ENCODE measurements around the gene BRINP3. TPM values are rescaled to one million over a fixed set of nuclear protein-coding genes. Genes with fewer than 3 reads are reported as not detected.

The BRINP3 gene
- total and polyA plus RNA-seq, 3 donors from 2014 or later: 2.0 to 10.6 (median 2.2) TPM

GRCh38 chr1:190312763-190313162 lies 164.9 kb downstream of the BRINP3 start:
- H3K9me3 ChIP-seq: no peaks in the 10 kb centered on the region
- no peaks in the 10 kb centered on the region for H3K27me3 ChIP-seq
- WGBS, 2 donors: 85 to 89% methylated on average over 1 of the region's 1 CpG

GRCh38 chr1:190303501-190303900 lies 174.2 kb downstream of the BRINP3 start:
- H3K36me3 ChIP-seq (ENCODE audit: low read depth, missing control alignments): no peaks in the 10 kb centered on the region
- no peaks in the 10 kb centered on the region for H3K9me3 ChIP-seq
- TF ChIP-seq CTCF (IDR thresholded peaks at IDR 0.05): no peak
- no peak for TF ChIP-seq POLR2A (IDR thresholded peaks at IDR 0.05)
- no peak overlapping the region for H3K27ac ChIP-seq
- no peak overlapping the region for H3K4me3 ChIP-seq
- no peaks in the 10 kb centered on the region for H3K27me3 ChIP-seq
- no peaks in the 10 kb centered on the region for H3K4me1 ChIP-seq
- no peak for DNase-seq
- intact Hi-C loops (cut with DNase I; ENCODE audit: low total_unique reads): no loop called here

More at GRCh38 chr1:190312763-190313162, 164.9 kb downstream of the BRINP3 start:
- H3K36me3 ChIP-seq (ENCODE audit: low read depth, missing control alignments): no peaks in the 10 kb centered on the region
- TF ChIP-seq CTCF (IDR thresholded peaks at IDR 0.05) (no peak), POLR2A (IDR thresholded peaks at IDR 0.05) (no peak)
- no peaks in the 10 kb centered on the region for H3K4me1 ChIP-seq
- DNase-seq: no peak
- intact Hi-C loops (cut with DNase I; ENCODE audit: low total_unique reads): no loop called here
- H3K27ac ChIP-seq: no peak overlapping the region
- H3K4me3 ChIP-seq: no peak overlapping the region

- intact Hi-C loops (cut with DNase I; ENCODE audit: low total_unique reads): no loop called here
- no peak for DNase-seq
- Histone ChIP-seq H3K4me1 (no peaks in the 10 kb centered on the region), H3K27me3 (no peaks in the 10 kb centered on the region), H3K9me3 (no peaks in the 10 kb centered on the region), H3K36me3 (ENCODE audit: low read depth, missing control alignments) (no peaks in the 10 kb centered on the region), H3K4me3 (no peak overlapping the region), H3K27ac (no peak overlapping the region)
- 67 to 71% methylated on average over 2 of the region's 2 CpGs for WGBS, 2 donors
- TF ChIP-seq POLR2A (IDR thresholded peaks at IDR 0.05) (no peak), CTCF (IDR thresholded peaks at IDR 0.05) (no peak)
These were observed 181.2 kb downstream of the BRINP3 start for GRCh38 chr1:190296453-190296852.

GRCh38 chr1:190289897-190290296 lies 187.8 kb downstream of the BRINP3 start:
- Histone ChIP-seq H3K27ac (no peak overlapping the region), H3K4me1 (no peaks in the 10 kb centered on the region), H3K4me3 (no peak overlapping the region), H3K36me3 (ENCODE audit: low read depth, missing control alignments) (no peaks in the 10 kb centered on the region), H3K27me3 (no peaks in the 10 kb centered on the region), H3K9me3 (no peaks in the 10 kb centered on the region)
- intact Hi-C loops (cut with DNase I; ENCODE audit: low total_unique reads): no loop called here
- no peak for TF ChIP-seq POLR2A (IDR thresholded peaks at IDR 0.05)
- no peak for TF ChIP-seq CTCF (IDR thresholded peaks at IDR 0.05)
- WGBS, 2 donors: 70 to 76% methylated on average over 2 of the region's 2 CpGs
- no peak for DNase-seq

- WGBS, 2 donors: 59 to 70% methylated on average over 1 of the region's 1 CpG
- Histone ChIP-seq H3K4me1 (no peaks in the 10 kb centered on the region), H3K36me3 (ENCODE audit: low read depth, missing control alignments) (no peaks in the 10 kb centered on the region), H3K27me3 (no peaks in the 10 kb centered on the region), H3K27ac (no peak overlapping the region), H3K4me3 (no peak overlapping the region), H3K9me3 (no peaks in the 10 kb centered on the region)
- no peak for DNase-seq
- TF ChIP-seq CTCF (IDR thresholded peaks at IDR 0.05): no peak
- TF ChIP-seq POLR2A (IDR thresholded peaks at IDR 0.05): no peak
- intact Hi-C loops (cut with DNase I; ENCODE audit: low total_unique reads): no loop called here
These were observed 191.6 kb downstream of the BRINP3 start for GRCh38 chr1:190286111-190286510.
